DOHH2 (cell line): ENCODE data around the gene MPP4.

Experiments used
- CTCF ChIP-seq: fragments of 200-600 bp; sonication (generic); IDR thresholded peaks from one replicate; pipeline ENCODE4 v1.5.1; 2014; ENCODE audit warnings: antibody characterized with exemption, mild to moderate bottlenecking, low read depth, low read length; ENCODE audit not compliant: poor library complexity, severe bottlenecking
- EZH2phosphoT487 ChIP-seq: fragments of 200-600 bp; sonication (generic); IDR thresholded peaks from 2 replicates; pipeline ENCODE4 v1.6.1; 2017; ENCODE audit warnings: borderline replicate concordance, mild to moderate bottlenecking, antibody characterized with exemption, low read length, moderate library complexity, mixed read lengths

GRCh38 chr2:201707142-201707541 is 8.7 kb upstream of the MPP4 start:
- TF ChIP-seq CTCF: no peak
- TF ChIP-seq EZH2phosphoT487: no peak
